ENCODE results near the gene TAPT1.
A peak's percentile ranks its signal among the peaks of the same experiment; 100 is the strongest.

The TAPT1 gene

DNA sequence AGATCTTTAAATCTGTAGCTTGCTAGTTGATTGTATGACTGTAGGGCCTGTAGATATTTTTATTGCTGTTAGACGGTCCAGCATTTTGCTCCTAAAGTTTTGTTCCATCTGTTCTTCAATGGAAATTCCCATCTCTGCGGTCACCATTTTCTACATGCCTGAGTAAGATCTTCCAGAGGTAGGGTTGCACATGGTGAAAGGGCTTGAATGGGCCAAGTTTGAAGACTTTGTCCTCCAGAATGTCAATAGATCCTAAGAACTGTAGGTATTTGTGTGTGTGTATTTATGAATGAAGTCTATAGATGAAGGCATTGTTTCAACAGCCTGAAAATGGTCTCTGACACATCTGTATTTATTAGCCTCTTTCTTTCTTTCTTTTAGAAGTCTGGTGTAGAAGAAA is 22.3 kb upstream of the TAPT1 start:
- DNase-seq (ENCODE audit: low read depth in 3 of 3) = no peak

DNA sequence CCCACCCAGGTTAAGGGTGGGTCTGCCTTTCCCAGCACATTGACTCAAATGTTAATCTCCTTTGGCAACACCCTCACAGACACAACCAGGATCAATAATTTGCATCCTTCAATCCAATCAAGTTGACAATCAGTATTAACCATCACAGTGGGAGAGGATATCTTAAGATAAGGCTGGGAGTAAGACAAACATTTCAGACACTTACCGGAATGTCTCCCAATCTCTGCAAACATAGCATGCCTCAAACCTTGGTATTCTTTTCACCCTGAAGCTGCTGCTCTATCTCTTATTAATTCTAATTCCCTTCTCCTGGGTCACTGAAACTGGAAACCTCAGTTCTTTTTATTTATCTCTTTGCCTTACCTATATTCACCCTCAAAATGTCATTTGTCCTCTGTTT is 19.0 kb upstream of the TAPT1 start:
- DNase-seq (ENCODE audit: low read depth in 3 of 3) = no peak

DNA sequence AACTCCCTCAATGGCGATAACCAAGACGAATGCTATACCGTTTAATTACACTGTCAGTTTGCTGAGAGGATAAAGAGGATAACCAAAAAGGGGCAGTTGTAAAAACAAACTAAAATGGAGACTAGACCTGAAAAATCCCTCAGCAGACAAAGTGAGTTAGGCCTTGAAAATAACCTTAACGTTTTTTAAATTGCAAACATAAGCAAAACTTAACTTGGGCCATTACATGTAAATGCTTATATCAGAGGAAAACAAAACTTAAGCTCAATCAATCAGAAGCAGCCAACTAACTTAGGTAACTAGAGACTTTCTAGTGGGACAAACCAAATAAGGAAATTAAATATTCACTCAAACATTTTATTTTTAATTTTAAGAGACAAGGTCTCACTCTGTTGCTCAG is 17.0 kb upstream of the TAPT1 start:
- DNase-seq (ENCODE audit: low read depth in 3 of 3) = no peak

DNA sequence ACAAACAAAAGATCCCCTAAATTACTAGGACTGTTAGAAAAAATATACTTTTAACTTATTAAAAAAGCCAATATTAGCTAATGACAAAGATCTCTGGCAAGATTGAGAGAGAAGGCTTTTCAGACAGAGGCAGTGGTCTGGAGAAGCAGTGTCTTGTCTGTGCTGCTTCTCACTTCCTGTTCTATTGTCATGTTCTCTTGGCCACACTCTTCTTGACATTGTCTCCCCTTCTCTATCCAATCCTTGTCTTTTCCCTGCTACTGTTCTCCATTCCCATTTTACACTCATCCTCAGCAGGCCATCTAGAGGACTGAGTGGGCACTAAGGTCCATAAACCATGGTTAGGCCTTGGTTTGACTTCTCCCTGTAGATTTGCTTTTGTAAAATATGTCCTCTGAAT is 14.0 kb upstream of the TAPT1 start:
- DNase-seq (ENCODE audit: low read depth in 3 of 3) = no peak

DNA sequence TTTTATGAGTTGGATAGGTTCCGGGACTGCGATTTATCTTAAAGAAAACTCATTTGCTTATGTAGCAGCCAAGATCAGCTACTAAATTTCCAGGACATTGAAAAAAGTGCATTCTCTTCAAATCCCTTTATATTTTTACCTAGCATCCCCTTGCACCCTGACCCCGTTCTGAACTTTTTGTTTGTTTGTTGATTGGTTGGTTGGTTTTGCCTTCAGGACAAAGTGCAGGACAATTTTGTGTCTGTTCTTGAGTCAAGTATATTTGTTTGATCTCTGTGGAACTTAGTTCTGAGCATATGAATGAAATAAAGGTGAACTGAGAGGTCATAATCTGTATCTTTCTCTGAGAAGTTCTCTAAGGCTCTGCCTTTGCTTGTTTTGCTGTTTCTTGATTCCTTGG is 12.8 kb upstream of the TAPT1 start:
- no peak for DNase-seq (ENCODE audit: low read depth in 3 of 3)

DNA sequence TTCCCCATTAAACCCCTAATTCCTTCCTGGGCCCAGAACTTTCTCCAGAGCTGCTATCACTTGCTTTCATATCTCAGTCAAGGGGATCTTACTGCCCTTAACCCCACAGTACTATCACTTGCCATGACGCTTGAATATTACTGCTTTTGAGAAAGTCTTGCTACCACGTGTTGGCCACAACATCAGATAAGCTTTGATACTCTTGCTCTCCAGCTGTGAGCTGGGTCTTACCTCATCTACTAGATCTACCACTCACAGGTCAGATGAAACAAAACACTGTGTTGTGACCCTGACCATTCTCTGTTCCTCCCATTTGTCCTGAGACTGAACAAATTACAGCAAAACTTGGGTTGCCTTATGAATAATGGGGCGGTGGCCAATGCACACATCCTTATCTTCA is 12.1 kb upstream of the TAPT1 start:
- DNase-seq (ENCODE audit: low read depth in 3 of 3) = no peak

DNA sequence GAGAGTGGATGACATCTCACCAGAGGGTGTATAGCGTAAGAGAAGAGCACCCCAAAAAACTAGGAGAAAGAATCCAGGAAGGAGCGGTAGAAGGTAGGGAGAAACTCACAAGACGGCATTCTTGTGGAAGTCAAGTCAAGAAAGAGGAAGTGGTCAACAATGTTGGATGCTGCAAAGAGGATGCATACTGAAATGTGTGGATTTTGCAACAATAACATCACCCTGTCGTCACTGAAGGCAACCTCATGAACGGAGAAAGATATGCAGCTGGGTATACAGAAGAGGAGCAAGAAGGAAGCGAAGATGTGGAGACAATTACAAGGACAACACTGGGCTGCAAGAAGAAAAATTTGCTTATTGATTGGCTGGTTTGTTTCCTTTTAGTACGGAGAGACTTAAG is 11.4 kb upstream of the TAPT1 start:
- no peak for DNase-seq (ENCODE audit: low read depth in 3 of 3)

DNA sequence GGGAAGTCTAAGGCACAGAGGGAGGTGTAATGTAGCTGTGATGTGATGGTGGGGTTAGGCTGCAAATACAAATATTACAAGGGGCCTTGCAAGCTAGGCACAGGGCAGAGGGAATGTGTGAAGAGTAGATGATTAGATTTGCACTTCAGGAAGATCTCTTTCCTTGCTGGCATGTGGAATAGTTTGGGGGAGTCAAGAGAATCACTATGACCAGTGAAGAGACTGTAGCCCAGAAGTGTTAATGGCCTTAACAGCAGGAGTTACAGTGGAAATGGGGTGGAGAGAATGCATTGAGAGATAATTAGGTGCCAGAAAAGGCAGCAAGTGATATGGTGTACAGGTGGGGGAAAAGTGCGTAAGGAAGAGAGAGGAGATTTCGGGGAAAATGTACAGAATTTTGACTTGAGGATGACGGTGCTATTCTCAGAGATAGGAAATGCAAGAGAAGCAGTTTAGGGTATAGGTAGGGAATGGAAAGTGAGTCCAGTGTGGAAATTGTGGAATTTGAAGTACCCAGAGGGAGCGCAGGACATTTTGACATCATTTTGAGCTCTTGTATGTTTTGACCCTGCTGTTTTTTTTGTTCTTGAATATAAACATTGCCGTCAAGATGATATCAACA is 10.2 kb upstream of the TAPT1 start:
- no peak for DNase-seq (ENCODE audit: low read depth in 3 of 3)

DNA sequence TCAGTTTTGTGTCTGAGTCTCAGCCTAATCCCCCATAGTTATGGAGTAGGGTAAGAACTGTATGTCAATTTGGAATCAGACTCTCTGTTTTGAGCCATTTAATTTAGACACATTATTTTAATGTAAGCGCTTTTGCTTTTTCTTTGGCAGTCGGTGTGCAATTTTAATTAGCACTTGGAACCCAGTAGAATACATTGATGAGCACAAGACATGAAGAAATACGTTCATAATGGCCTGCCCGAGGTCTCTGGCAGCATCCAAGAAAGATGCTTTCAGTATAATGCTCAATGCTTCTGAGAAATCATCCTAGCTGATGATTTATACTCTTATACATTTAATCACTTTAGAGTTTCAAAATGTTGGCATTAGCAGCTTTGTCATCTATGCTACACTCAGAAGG is 8.9 kb upstream of the TAPT1 start:
- no peak for DNase-seq (ENCODE audit: low read depth in 3 of 3)

DNA sequence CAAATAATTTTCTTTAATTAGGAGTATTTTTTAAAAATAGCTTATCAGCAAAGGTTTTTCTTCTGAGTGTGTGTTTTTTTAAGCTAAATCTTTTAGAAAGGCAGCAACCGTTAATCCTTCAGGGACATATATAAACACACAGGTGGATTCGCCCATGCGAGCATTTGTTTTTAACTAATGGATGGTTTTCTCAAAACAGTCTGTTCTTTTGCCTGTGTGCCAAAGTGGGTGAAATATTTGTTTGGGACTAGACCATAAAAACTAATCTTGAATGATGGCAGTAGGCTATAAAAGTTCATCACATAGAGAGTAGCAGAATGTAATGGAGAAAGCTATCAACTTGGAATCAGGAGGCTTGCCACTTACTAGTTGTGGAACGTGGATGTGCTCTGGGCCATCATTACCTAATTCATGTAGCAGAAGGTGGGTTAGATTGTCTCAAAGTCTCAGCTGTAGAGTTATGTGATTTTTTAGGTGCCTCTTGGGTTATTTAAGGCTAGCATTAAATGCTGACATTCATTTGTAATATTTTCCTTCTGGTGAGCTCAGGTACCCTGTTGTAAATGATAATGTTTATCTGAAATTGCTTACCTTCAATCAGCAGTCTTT is 7.4 kb upstream of the TAPT1 start:
- no peak for DNase-seq (ENCODE audit: low read depth in 3 of 3)

DNA sequence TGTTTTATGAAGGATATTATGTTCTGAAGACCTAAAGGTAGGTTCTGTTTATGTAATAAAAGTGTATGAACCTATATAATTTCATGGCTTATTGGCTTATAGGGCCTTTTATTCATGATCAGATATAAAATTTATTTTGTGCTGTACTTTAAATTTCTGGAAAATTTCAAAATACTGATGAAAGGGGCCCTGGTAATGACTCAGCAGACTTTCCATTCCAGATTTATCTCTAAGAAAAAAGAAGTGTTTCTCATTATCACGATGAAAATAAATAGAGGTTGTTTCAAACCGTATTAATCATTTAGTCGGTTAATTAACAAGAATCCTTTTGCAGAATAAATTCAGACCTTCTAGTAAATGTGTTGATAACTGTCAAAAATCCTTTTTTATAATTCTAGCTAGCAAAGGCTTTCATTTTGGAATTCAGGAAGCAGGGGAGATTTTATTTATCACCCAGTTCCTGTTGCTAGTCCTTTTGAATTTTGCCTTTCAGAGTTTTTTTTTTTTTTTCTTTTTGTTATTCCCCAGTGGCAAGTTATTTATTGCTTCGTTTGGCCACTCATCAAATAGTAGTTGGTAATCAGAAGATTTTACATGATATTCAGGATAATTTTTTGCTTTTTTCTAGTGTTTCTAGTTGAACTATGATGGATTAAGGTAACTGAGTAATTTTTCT is 5.4 kb upstream of the TAPT1 start:
- no peak for DNase-seq (ENCODE audit: low read depth in 3 of 3)

DNA sequence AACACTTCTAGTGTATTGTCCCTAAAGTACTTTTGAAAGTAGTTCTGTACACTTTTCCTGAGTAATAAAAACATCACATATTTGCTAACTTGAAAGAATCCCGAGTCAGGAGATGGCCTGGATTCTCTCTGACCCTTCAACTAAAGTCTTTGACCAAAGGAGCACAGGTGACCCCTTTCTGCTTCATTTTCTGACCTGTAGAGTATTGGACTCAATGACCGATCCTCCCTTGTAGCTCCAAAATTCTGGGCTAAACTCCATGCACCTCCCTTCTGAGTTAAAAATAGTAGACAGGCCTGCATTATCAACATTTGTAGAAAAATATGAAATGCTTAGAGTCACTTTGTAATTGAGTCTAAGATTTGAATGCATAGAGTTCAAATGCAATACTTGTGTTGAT is 4.0 kb upstream of the TAPT1 start:
- no peak for DNase-seq (ENCODE audit: low read depth in 3 of 3)

DNA sequence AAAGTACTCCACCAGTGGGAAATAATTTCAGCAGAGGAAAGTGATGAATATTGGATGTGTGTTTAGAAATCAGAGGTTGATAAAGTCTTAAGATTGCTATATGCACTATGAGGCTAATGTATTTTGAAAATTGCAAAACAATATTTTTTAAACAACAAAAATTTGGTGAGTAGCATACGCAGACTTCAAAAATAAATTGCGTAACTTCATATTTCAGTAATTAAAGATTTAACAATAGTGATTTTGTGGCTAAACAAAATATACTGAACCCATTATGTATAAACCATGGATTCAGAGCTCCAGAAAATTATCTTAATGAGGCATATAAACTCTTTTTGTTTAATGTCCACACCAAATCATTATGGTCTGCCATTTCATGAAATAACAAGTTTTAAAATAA is 3.3 kb upstream of the TAPT1 start:
- DNase-seq (ENCODE audit: low read depth in 3 of 3) = no peak

DNA sequence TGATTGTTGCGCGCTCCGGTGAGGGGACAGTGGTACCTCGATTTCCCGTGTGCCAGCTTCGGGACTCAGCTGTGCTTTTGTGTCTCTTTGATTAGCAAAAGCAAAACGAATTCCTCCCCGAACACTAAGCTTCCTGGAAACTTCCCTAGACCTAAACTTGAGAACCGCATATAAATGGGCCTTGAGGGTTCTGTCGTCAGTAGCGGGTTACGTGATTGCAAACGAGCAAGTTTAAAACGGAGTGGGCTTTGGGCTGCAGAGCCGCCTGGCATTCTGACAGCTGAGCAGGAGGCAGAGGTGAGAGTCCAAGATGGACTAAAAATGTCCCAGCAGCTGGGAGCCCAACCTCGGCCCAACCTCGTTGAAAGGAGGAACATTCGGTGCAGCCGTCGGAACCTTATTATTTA is 1.2 kb upstream of the TAPT1 start:
- DNase-seq (ENCODE audit: low read depth in 3 of 3) = no peak

DNA sequence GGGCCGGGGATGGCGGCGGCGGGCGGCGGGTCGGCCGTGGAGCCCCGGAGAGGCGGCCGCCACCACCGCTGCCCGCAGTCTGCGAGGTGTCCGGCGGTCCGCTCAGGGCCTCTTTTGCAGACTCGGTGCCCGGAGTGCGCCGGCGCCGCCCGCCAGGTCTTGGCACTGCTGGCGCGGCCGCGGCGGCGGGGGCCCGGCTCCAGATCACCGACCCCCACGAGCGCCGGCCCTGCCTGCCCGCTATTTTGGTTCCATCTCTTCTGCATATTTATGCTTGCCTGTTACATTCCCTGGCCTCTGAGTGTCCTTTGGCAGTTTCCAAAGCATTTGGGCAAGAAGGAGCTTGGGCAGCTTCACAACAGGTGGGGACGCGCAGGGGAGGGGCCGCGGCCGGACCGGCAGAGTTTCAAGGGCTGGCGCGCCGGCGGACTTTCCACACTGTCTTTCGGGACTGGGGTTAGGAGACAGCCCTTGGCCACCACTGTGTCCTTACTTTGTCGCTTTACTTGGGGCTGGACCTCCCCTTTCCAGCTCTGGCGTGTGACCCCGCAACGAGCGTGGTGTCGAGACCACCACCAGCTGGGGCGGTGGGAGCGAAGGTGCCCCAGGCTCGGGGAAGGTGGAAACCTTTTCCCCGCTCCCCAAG is 668 bp upstream of the TAPT1 start:
- peak in 1 of 3 donors; percentile 26 for DNase-seq (ENCODE audit: low read depth in 3 of 3)

DNA sequence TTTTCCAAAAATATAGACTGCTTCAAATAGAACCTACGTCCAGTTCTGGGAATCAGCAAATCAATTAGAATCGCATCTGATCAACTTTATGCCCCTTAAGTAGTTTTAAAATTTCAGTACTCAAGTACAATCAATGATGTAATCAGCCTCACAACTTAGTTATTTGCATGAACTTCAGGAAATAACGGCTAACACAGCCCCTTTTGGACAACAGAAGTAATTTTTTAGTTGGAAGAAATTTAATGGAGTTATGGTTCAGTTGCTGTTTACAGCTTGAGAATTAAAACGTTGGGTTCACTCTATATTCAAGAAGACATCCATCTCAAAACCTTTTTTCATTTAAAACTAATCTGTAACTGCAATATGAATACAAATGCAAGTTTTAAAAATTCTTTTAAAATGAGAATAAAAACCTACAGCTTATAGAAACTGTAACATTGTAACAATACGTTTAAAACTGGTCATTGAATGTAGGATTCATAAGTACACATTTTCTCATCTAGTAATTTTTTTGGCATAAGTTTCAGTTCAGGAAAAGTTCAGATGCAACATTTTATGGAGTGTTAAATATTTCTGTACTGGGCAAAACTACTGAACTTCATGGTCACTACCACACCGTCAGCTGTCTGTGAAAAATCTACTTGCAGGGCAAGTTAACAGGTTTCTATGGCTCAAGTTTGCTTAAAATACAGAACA is 956 bp downstream of the TAPT1 start:
- DNase-seq (ENCODE audit: low read depth in 3 of 3) = no peak

DNA sequence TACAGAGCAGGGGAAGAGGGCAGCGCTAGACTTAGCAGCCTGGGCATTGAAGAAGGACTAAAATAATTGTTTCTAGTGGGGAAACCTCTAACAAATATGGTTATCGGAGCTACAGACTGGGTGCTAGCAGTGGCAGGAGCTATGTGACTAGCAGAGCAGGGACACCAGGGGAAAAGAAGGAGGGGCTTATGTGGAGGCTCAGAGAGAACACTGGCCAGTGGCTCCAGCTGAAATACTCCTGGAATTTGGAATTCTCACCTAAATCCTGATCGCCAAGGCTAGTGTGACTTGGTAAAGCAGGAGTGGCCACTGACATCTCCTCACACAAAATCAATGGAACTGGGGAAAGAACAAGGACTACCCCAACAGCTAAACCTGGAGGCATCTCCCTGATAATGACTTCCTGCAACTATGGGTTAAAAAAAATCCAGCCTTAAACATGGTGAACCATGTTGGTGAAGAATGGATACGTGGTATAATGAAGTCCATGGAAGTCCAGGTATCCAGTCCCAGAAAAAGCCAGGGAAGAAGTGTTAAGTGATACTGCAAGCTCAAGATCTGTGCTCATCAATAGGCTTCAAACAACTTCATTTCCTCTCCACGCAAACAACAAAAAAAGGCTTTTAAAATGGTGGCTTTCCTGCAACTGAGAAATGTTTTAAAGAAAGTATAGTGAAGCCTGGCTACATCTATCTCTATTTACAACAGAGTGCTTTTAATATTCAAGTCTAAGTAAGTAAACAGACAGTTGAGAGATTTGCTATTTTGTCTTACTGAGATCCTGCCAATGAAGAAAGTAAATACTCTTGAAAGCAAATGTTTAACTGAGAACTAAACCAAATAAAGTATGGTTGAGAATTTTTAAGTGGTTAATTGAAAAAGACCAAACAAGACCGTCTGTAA is 1.8 kb downstream of the TAPT1 start:
- no peak for DNase-seq (ENCODE audit: low read depth in 3 of 3)

DNA sequence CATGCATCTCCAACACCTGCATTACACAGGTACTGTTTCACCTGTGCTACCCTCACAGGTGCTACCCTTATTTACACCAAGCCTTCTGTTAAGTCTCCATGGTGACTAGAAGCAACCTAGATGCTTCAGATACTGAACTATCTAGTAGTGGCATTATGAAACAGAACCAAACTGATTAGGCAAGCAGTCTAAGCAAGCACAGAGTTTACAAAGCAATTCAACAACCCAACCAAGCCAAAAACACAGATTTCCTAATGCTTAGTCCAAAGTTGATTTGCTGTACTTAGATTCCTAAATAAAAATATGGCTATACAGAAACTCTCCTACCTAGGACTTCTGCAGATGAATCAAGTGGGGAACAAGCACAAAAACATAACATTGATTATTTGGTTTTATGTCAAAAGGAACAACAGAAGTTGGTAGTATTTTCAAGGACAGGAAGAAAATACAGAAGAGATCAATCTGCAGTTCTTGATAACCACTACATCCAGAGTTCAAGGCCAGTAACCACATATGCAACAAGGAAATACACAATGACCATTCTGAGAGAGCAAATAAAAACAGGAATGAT is 3.2 kb downstream of the TAPT1 start:
- DNase-seq (ENCODE audit: low read depth in 3 of 3) = no peak

DNA sequence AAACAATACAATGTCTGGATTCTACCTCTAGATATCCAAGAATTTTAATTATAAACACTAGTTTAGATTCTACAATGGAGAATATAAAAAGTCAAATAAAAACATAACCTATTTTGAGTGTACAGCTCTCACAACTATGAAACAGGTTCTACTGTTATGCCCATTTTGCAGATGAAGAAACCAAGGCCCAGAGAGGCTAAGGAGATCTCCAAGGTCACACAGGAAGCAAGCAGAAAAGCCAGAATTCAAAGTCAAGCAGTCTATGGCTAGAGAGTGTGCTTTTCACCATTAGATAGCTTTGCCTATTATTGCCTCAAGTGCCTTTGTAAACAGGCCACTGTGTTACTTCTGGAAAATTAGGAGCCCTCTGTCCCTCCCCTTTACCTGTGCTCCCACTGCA is 7.3 kb downstream of the TAPT1 start:
- DNase-seq (ENCODE audit: low read depth in 3 of 3) = no peak

DNA sequence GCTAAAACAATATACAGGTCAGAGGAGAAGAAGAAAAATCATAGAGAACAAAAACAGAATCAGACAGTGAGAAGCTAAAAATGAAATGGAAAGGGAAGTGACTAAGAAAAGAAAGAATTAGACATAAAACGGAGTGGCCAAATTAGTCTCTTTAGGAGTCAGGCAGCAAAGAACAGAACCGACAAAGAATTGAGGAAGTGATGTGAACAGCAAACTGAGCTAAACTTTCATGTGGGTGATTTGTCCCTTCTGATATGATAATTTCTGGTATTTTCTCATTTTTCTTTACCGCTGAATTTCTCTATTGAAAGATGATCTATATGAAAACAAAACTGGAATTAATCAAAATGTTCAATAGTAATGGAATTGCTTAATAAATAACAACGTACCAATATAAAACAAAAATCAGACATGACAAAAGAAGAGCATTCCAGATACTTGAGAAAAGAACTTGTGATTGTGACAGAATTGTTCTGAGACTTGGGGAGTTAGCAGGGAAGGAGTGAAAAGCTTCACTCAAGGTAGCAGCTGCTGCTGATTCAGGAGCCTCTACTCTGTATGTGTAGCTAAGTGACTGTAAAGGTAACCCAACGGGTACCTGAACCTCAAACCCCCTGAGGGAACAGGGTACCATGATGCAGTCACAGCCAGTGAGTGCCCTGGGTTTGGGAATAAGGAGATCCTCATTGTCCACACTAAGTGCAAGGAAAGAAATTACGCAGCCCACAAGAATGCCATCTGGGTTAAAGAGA is 8.8 kb downstream of the TAPT1 start:
- no peak for DNase-seq (ENCODE audit: low read depth in 3 of 3)
